NOMO-1 treated with DMSO at 0.1 percent for 48 hours (cell line): ENCODE results near the gene DENND10.
"Not testable (repeated sequence)": the region's sequence is repeated elsewhere in the genome, so short reads cannot be mapped to it uniquely, and the experiment has no call there.

Experiments
- DNase-seq: peaks from one replicate; lab custom pipeline; 2025; ENCODE audit not compliant: unreplicated experiment; lab: John Stamatoyannopoulos, UW

DENND10 gene

GRCh38 chr10:119103903-119104653 is at the start of gene DENND10:
Gene DENND10 (plus strand): TSS chr10:119104113. CDS start chr10:119104143, 30 bp downstream.
- DNase-seq, result peak; percentile 44

- no peak for DNase-seq
Measured at GRCh38 chr10:119055472-119055871, 48.4 kb upstream of the DENND10 start.

GRCh38 chr10:119058010-119058409 is 45.9 kb upstream of the DENND10 start:
- no peak for DNase-seq

- DNase-seq, result no peak
Measured at GRCh38 chr10:119059557-119059956, 44.4 kb upstream of the DENND10 start.

- DNase-seq, result no peak
Measured at GRCh38 chr10:119060107-119060506, 43.8 kb upstream of the DENND10 start.

GRCh38 chr10:119061352-119061751 is 42.6 kb upstream of the DENND10 start:
- no peak for DNase-seq

- no peak for DNase-seq
Measured at GRCh38 chr10:119061926-119062325, 42.0 kb upstream of the DENND10 start.

- DNase-seq, result no peak
Measured at GRCh38 chr10:119070395-119071165, 33.3 kb upstream of the DENND10 start.

- no peak for DNase-seq
Measured at GRCh38 chr10:119073584-119073983, 30.3 kb upstream of the DENND10 start.

GRCh38 chr10:119078422-119079179 is 25.3 kb upstream of the DENND10 start:
- DNase-seq, result no peak

GRCh38 chr10:119079599-119080520 is 24.1 kb upstream of the DENND10 start:
- DNase-seq, result peak; percentile 60

GRCh38 chr10:119080521-119081259 is 23.2 kb upstream of the DENND10 start, which contains the start of gene EIF3A:
Gene EIF3A (minus strand): TSS chr10:119080817. CDS start chr10:119080676, 141 bp downstream.
- DNase-seq, result peak; percentile 87

GRCh38 chr10:119084896-119085295 is 19.0 kb upstream of the DENND10 start:
- DNase-seq, result no peak

GRCh38 chr10:119087271-119087882 is 16.5 kb upstream of the DENND10 start:
- DNase-seq, result no peak

- DNase-seq, result peak; percentile 14
Measured at GRCh38 chr10:119090026-119090795, 13.7 kb upstream of the DENND10 start.

- peak; percentile 98 for DNase-seq
Measured at GRCh38 chr10:119090968-119091367, 12.9 kb upstream of the DENND10 start.

- DNase-seq, result no peak
Measured at GRCh38 chr10:119095640-119096039, 8.3 kb upstream of the DENND10 start.

- DNase-seq, result not testable (repeated sequence)
Measured at GRCh38 chr10:119096641-119097415, 7.1 kb upstream of the DENND10 start.
